Measurements from ENCODE around the gene LMTK2.

- no peak for TF ChIP-seq CTCF (IDR thresholded peaks at IDR 0.05)
- no peak for TF ChIP-seq POLR2A (IDR thresholded peaks at IDR 0.05)
Measured at GRCh38 chr7:98229441-98229840, 122.8 kb downstream of the LMTK2 start.
